ENCODE measurements around the gene SUMO3. TPM values are rescaled to one million over a fixed set of nuclear protein-coding genes. Genes with fewer than 3 reads are reported as not detected.

The SUMO3 gene
- total and polyA plus RNA-seq, 10 of the 15 experiments (the other 5 are each of a cell fraction or from before 2014, with no cell fraction given), result 14.3 to 164 (median 89.9) TPM

DNA sequence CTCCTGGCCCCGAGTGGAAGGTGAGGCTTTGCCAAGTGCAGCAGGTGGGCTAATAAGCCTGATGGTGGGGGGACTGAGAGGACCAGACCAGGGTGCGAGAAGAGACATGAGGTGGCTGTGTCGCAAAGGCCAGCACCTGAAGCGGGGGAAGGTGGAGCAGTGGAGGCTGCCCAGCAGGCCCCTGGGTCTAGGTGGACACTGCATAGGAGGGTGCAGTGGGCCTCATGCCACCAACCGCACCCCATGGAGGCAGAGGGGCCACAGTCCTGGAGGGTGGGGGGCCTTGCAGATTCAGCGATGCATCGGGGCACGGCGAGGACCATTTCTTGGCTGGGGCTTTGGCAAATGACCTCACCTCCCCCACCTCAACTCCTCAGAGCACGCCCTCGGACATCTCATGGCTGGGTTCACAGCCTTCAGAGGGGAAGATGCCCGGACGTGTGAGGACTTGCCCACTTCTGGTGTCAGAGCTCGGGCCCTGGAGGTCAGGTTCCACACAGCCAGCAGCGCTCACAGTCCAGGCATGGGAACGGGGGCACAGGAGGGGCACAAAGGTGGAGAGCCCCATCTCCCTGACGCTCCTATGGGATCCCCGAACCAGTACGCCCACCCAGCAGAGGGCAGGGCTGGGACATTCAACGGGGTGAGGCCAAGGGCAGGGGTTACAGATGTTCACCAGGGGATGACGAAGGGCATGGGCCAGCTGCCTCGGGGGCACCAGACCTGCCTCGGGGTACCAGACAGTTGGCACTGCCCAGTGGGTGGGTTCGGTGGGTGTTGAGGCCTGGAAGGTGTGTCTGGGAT lies 51.6 kb downstream of the SUMO3 start:
- H3K4me3 ChIP-seq, result no peak overlapping the region
- CTCF ChIA-PET, result no interaction called here
- no TSS peak for BruUV-seq (replicated peaks)
- ATAC-seq, result no peak
- no peak overlapping the region for H3K4me2 ChIP-seq (ENCODE audit: control insufficient read depth, insufficient read depth)
- intact Hi-C loops (cut with micrococcal nuclease; ENCODE audit: unreplicated experiment) (no loop called here), in situ Hi-C loops (cut with MboI) (no loop called here)
- no peak overlapping the region for H3K9ac ChIP-seq (ENCODE audit: control insufficient read depth, insufficient read depth, low read length)
- SMC1A ChIA-PET (ENCODE audit: uncharacterized antibody, unreplicated experiment), result interaction anchor here (1.3 kb wide), 1 partner anchor 27 kb away, joined by 3 read pairs; no protein-coding TSS in a partner anchor
- WGBS (ENCODE audit: insufficient coverage, insufficient replicate concordance, low lambda C conversion rate, missing lambda C conversion rate), result 81% methylated on average over 22 of the region's 24 CpGs
- peaks cover 6 to 9% of the 10 kb centered on the region in 2 experiments; a peak in 3 of 4 replicates for H3K36me3 ChIP-seq (ENCODE audit: control insufficient read depth in 2 of 2, insufficient read depth in 2 of 2, low read length in 1 of 2)
- no peak overlapping the region for H3K27ac ChIP-seq (ENCODE audit: control insufficient read depth, insufficient read depth)
- POLR2A ChIA-PET, result no interaction called here
- H3K4me1 ChIP-seq (ENCODE audit: control insufficient read depth, insufficient read depth, low read length), result no peaks in the 10 kb centered on the region; the same call in 1 of the 2 replicates
- no peaks in the 10 kb centered on the region for H3K27me3 ChIP-seq (replicated peaks in 1 of 2; ENCODE audit: control insufficient read depth in 2 of 2, insufficient read depth in 2 of 2, low read length in 1 of 2)
- TF ChIP-seq CBX5 (IDR thresholded peaks at IDR 0.05; ENCODE audit: low read depth) (no peak), MEF2B (IDR thresholded peaks at IDR 0.05; ENCODE audit: partially characterized antibody, poor library complexity, severe bottlenecking) (no peak), SP1 (IDR thresholded peaks at IDR 0.05; ENCODE audit: low read depth, low read length) (no peak), EGR1 (IDR thresholded peaks at IDR 0.05; ENCODE audit: borderline replicate concordance in 1 of 2, low read depth in 2 of 2, low read length in 2 of 2) (no peak), TBL1XR1 (IDR thresholded peaks at IDR 0.05; ENCODE audit: low read depth, low read length) (no peak), RFX5 (IDR thresholded peaks at IDR 0.05; ENCODE audit: low read depth, low read length) (no peak), ZNF217 (IDR thresholded peaks at IDR 0.05) (no peak), NR2F1 (conservative IDR thresholded peaks at IDR 0.05) (no peak)
- H3K79me2 ChIP-seq (ENCODE audit: control insufficient read depth, insufficient read depth, low read length), result no peaks in the 10 kb centered on the region
- no peaks in the 10 kb centered on the region for H3K9me3 ChIP-seq (replicated peaks; ENCODE audit: control insufficient read depth, insufficient read depth, low read length)
- RAD21 ChIA-PET (ENCODE audit: unreplicated experiment), result interaction anchor here (0.6 kb wide), 1 partner anchor 166 kb away, joined by 3 read pairs; no protein-coding TSS in a partner anchor
- H2AFZ ChIP-seq (ENCODE audit: control insufficient read depth, low read depth, low read length), result no peak overlapping the region
- FAIRE-seq, result no peak
- no peaks in the 10 kb centered on the region for H4K20me1 ChIP-seq (ENCODE audit: control insufficient read depth, insufficient read depth)
- DNase-seq (ENCODE audit: low read depth, low spot score), result no peak
